Measurements from ENCODE around the gene TICAM1. TPM values are rescaled to one million over a fixed set of nuclear protein-coding genes. Genes with fewer than 3 reads are reported as not detected.

Gene TICAM1
- total and polyA plus RNA-seq, 2 of the 13 experiments (the other 11 are each of a cell fraction or from before 2014, with no cell fraction given): 0.33 to 0.95 TPM

DNA sequence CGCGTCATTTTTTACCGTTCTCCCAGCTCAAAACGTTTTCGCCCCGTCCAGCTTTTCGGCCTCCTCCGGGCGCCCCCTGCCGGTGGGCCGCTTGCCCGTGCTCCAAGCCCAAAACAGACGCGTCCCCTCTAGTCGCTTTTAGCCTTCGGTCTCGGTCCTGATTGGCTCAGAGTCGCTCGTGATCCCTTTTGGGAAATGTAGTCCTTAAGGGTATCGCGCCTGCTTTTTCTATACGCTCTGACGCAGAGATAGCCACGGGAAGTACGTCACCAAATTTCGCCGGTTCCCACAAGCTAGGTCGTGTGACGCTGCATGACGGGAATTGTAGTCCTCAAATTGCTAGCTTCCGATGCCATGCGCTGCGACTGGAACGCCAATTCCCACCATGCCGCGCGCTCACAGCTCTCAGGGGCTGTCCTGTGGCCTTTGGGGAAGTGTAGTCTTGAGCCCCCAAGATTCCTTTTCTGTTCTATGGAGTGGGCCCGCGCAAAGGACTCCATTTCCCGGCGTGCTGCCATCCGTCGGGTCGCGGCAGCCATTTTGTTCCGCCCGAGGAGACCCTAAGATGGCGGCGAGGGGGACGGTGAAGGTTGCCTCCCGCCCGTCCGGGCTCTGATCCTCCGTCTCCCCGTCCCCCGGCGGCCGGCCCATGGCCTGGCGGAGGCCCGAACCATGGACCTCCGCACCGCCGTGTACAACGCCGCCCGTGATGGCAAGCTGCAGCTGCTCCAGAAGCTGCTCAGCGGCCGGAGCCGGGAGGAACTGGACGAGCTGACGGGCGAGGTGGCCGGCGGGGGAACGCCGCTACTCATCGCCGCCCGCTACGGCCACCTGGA, 40.1 kb downstream of the TICAM1 start, which contains the start of gene FEM1A (continued):
- TF ChIP-seq ZNF546 (CRISPR knock-in tag; conservative IDR thresholded peaks at IDR 0.05): 0 out of 2 replicates have a peak, but pooled peaks have one; percentile 51
- TF ChIP-seq PCBP2 (optimal IDR thresholded peaks at IDR 0.05; ENCODE audit: low read depth, low read length, poor library complexity, severe bottlenecking): no peak
- TF ChIP-seq ISX (CRISPR knock-in tag; conservative IDR thresholded peaks at IDR 0.05): no peak
- no peak for TF ChIP-seq SSRP1 (CRISPR knock-in tag; IDR thresholded peaks at IDR 0.05)
- 0 out of 2 replicates have a peak, but pooled peaks have one; percentile 10 for TF ChIP-seq RAD51 (IDR thresholded peaks at IDR 0.05; ENCODE audit: borderline replicate concordance)
- TF ChIP-seq, protein P1, sequence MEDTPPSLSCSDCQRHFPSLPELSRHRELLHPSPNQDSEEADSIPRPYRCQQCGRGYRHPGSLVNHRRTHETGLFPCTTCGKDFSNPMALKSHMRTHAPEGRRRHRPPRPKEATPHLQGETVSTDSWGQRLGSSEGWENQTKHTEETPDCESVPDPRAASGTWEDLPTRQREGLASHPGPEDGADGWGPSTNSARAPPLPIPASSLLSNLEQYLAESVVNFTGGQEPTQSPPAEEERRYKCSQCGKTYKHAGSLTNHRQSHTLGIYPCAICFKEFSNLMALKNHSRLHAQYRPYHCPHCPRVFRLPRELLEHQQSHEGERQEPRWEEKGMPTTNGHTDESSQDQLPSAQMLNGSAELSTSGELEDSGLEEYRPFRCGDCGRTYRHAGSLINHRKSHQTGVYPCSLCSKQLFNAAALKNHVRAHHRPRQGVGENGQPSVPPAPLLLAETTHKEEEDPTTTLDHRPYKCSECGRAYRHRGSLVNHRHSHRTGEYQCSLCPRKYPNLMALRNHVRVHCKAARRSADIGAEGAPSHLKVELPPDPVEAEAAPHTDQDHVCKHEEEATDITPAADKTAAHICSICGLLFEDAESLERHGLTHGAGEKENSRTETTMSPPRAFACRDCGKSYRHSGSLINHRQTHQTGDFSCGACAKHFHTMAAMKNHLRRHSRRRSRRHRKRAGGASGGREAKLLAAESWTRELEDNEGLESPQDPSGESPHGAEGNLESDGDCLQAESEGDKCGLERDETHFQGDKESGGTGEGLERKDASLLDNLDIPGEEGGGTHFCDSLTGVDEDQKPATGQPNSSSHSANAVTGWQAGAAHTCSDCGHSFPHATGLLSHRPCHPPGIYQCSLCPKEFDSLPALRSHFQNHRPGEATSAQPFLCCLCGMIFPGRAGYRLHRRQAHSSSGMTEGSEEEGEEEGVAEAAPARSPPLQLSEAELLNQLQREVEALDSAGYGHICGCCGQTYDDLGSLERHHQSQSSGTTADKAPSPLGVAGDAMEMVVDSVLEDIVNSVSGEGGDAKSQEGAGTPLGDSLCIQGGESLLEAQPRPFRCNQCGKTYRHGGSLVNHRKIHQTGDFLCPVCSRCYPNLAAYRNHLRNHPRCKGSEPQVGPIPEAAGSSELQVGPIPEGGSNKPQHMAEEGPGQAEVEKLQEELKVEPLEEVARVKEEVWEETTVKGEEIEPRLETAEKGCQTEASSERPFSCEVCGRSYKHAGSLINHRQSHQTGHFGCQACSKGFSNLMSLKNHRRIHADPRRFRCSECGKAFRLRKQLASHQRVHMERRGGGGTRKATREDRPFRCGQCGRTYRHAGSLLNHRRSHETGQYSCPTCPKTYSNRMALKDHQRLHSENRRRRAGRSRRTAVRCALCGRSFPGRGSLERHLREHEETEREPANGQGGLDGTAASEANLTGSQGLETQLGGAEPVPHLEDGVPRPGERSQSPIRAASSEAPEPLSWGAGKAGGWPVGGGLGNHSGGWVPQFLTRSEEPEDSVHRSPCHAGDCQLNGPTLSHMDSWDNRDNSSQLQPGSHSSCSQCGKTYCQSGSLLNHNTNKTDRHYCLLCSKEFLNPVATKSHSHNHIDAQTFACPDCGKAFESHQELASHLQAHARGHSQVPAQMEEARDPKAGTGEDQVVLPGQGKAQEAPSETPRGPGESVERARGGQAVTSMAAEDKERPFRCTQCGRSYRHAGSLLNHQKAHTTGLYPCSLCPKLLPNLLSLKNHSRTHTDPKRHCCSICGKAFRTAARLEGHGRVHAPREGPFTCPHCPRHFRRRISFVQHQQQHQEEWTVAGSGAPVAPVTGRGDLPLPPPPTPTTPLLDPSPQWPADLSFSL (CRISPR knock-in tag; IDR thresholded peaks at IDR 0.05): no peak
- peak; percentile 80 to 81 for TF ChIP-seq POLR2A (IDR thresholded peaks at IDR 0.05; ENCODE audit: insufficient read depth in 1 of 2, low read depth in 2 of 2, low read length in 2 of 2)
- peak; percentile 99 for TF ChIP-seq ZBTB21 (CRISPR knock-in tag; IDR thresholded peaks at IDR 0.05)
- TF ChIP-seq HNRNPLL (IDR thresholded peaks at IDR 0.05; ENCODE audit: low read depth, low read length, poor library complexity, severe bottlenecking): no peak
- no peak for TF ChIP-seq BORCS8-MEF2B (CRISPR knock-in tag; IDR thresholded peaks at IDR 0.05)
- no peak; the same call in 1 of the 2 replicates for TF ChIP-seq ZNF891 (CRISPR knock-in tag; IDR thresholded peaks at IDR 0.05)
- no peak for TF ChIP-seq MYC (CRISPR knock-in tag; IDR thresholded peaks at IDR 0.05; ENCODE audit: borderline replicate concordance)
- TF ChIP-seq CHD4 (IDR thresholded peaks at IDR 0.05; ENCODE audit: borderline replicate concordance, low read length): no peak
- TF ChIP-seq ZSCAN22 (CRISPR knock-in tag; IDR thresholded peaks at IDR 0.05): no peak
- no peak for TF ChIP-seq ZNF33B (CRISPR knock-in tag; IDR thresholded peaks at IDR 0.05)
- TF ChIP-seq ZNF331 (CRISPR knock-in tag; IDR thresholded peaks at IDR 0.05): no peak
- no peak for TF ChIP-seq XBP1 (CRISPR knock-in tag; IDR thresholded peaks at IDR 0.05)
- peak; percentile 97 for TF ChIP-seq ZNF143 (CRISPR knock-in tag; IDR thresholded peaks at IDR 0.05)
- TF ChIP-seq ZNF792 (CRISPR knock-in tag; IDR thresholded peaks at IDR 0.05): no peak
- TF ChIP-seq SNAI1 (CRISPR knock-in tag; IDR thresholded peaks at IDR 0.05; ENCODE audit: borderline replicate concordance): no peak
- no peak for TF ChIP-seq NFIC (IDR thresholded peaks at IDR 0.05; ENCODE audit: low read length)
- peak; percentile 38; the same call in 1 of the 2 replicates for TF ChIP-seq MIER3 (CRISPR knock-in tag; IDR thresholded peaks at IDR 0.05; ENCODE audit: borderline replicate concordance)
- 0 out of 2 replicates have a peak, but pooled peaks have one; percentile 60 for TF ChIP-seq ZNF317 (CRISPR knock-in tag; IDR thresholded peaks at IDR 0.05)
- 0 out of 2 replicates have a peak, but pooled peaks have one; percentile 15 for TF ChIP-seq MYNN (CRISPR knock-in tag; IDR thresholded peaks at IDR 0.05; ENCODE audit: low read depth)
- TF ChIP-seq, protein P2, sequence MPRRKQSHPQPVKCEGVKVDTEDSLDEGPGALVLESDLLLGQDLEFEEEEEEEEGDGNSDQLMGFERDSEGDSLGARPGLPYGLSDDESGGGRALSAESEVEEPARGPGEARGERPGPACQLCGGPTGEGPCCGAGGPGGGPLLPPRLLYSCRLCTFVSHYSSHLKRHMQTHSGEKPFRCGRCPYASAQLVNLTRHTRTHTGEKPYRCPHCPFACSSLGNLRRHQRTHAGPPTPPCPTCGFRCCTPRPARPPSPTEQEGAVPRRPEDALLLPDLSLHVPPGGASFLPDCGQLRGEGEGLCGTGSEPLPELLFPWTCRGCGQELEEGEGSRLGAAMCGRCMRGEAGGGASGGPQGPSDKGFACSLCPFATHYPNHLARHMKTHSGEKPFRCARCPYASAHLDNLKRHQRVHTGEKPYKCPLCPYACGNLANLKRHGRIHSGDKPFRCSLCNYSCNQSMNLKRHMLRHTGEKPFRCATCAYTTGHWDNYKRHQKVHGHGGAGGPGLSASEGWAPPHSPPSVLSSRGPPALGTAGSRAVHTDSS (CRISPR knock-in tag; conservative IDR thresholded peaks at IDR 0.05): 0 out of 2 replicates have a peak, but pooled peaks have one; percentile 48

Measured in HepG2 (cell line).